DMS114 treated with DMSO at 0.1 percent for 48 hours (cell line): ENCODE measurements around the gene BRD8.

Experiments
- DNase-seq: peaks from one replicate; lab custom pipeline; 2025; ENCODE audit not compliant: unreplicated experiment; lab: John Stamatoyannopoulos, UW

Gene BRD8

DNA sequence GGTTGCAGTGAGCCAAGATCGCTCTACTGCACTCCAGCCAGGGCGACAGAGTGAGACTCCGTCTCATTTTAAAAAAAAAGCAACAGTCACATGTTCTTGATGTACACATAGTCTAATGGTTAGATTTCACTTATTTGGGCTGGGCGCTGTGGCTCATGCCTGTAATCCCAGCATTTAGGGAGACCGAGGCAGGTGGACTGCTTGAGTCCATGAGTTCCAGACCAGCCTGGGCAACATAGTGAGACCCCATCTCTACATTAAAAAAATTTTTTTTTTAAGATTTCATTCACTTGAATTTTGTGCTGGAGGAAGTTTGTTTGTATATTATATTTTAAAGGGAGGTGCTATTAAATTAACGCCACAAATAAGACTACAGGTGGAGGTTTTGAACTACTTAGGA is 72.7 kb downstream of the BRD8 start:
- DNase-seq: no peak

- no peak for DNase-seq
Observed at GRCh38 chr5:138103319-138103637, 75.2 kb downstream of the BRD8 start.

GRCh38 chr5:138102454-138103318 is 75.7 kb downstream of the BRD8 start:
- no peak for DNase-seq

GRCh38 chr5:138096997-138097828 is 81.2 kb downstream of the BRD8 start:
- DNase-seq: no peak

DNA sequence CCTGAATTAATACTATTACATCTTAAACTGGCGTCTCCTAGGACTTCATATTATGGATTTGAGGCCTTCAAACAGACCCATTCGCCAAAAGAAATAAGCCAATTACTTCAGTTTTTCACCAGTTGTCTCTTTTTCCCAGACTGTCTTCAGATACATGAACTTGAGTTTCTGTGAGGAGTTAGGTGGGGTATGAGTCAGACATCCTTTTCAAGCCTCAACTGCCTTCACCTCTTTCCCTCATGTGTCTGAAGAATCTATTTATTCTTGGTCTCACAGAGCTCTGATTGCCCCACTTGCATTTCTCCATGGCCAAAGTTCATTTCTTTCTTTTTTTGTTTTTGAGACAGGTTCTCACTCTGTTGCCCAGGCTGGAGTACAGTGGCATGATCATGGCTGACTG is 82.1 kb downstream of the BRD8 start:
- no peak for DNase-seq

DNA sequence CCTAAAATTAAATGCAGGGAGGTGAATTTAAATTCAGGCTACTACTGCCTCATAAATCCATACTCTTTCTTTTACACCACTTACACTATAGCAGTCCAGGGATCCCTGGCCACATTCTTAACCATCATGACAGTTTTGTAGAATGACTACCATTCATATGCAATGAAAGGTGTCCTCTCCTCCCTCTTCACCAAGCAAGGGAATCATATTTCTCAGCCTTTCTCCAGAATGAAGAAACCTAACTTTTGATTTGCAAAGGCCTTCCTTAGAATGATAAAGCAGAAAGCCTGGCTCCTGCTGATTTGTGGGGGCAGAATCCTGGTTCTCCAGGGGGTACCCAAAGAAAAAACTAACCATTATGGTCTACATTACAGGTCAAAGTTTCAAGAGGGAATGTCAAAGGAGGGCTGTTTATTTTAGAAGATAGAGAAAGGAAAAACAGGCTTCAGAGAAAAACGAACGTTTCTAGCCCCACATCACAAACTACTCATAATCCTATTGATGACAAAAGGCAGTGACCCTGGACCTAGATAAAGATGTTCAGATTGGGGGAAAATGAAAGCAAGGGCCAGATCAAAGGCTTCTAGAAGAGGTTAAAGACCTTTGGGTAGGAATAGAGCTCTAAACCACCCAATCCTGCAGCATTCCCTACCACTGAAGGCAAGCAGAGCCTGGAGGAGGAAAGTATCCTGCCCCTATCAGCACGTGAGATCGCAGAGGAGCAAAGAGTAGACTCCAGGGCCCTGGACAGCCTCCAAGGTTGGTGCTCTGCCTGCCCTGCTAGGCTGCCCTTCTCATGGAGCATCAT is 83.1 kb downstream of the BRD8 start:
- no peak for DNase-seq

DNA sequence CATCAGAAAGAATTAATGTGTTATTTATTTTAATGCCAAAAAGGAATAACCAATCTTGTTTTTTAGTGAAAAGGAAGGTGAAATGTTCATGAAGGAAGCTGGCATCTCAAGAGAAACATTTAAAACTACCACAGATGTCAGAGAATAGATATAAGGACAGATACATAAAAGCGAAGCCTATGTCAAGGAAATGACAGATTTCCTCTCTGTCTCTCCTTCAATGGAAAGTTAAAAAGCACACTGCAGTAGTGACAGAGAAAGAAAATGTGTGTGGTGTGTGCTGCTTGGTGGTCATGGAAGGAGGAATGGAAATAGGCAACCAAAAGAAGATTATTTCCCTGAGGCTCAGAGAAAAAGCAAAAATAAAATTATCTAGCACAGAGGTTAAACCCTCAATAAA is 85.4 kb downstream of the BRD8 start:
- DNase-seq: no peak

DNA sequence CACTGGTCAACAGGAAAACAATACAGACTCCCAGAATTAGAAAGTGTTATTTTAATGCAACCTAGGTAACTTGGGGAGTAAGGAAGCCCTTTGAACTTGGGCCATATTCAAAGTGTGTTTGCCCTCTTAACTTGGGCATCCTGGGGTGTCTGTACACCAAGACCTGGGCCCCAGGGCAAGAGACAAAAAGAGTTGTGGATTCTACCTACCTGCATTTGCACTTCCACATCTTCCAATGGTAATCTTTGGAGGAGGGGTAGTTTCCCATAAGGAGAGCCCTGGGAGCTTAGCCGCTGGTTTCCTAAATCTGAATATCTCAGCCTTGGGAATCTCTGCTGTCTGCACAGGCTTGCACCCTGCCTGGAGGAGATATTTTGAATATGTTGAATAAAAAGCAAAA is 86.1 kb downstream of the BRD8 start:
- DNase-seq: no peak

DNA sequence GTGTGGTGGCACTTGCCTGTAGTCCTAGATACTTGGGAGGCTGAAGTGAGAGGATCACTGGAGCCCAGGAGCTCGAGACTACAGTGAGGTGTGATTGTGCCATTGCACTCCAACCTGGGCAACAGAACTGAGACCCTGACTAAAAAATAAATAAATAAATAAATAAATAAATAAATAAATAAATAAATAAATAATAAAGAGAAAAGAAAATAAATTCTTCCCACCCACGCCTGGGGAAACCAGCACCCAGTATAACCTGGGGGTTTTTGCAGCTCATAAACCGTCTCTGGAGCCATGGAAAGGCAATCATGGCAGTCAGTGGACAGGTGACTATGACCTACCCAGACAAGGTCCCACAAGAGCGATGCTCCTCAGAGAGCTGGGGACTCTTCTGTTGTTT is 86.7 kb downstream of the BRD8 start:
- DNase-seq: no peak
